ENCODE data around the gene GDF11. TPM values are rescaled to one million over a fixed set of nuclear protein-coding genes. Genes with fewer than 3 reads are reported as not detected.

GDF11 gene
- total RNA-seq, 1 donor from 2014 or later: 52.4 TPM

- Mint-ChIP-seq H3K4me3 (ENCODE audit: unreplicated experiment) (no peak overlapping the region), H3K4me1 (ENCODE audit: low read depth, unreplicated experiment) (peaks cover 2% of the 10 kb centered on the region)
- TF ChIP-seq CTCF (IDR thresholded peaks at IDR 0.05; ENCODE audit: partially characterized antibody, unreplicated experiment): no peak
These were observed 53.0 kb downstream of the GDF11 start for GRCh38 chr12:55795950-55796349.

GRCh38 chr12:55797068-55797467 lies 54.1 kb downstream of the GDF11 start:
- Mint-ChIP-seq H3K27me3 (ENCODE audit: unreplicated experiment) (no peaks in the 10 kb centered on the region), H3K36me3 (ENCODE audit: unreplicated experiment) (no peaks in the 10 kb centered on the region), H3K4me1 (ENCODE audit: low read depth, unreplicated experiment) (peaks cover 2% of the 10 kb centered on the region), H3K4me3 (ENCODE audit: unreplicated experiment) (no peak overlapping the region), H3K9me3 (ENCODE audit: unreplicated experiment) (no peaks in the 10 kb centered on the region), H3K27ac (ENCODE audit: unreplicated experiment) (no peak overlapping the region)
- peak; percentile 24 for DNase-seq
- TF ChIP-seq CTCF (IDR thresholded peaks at IDR 0.05; ENCODE audit: partially characterized antibody, unreplicated experiment): peak; percentile 59

More at GRCh38 chr12:55795950-55796349, 53.0 kb downstream of the GDF11 start:
- no peaks in the 10 kb centered on the region for H3K9me3 Mint-ChIP-seq (ENCODE audit: unreplicated experiment)
- H3K27ac Mint-ChIP-seq (ENCODE audit: unreplicated experiment): no peak overlapping the region
- no peaks in the 10 kb centered on the region for H3K36me3 Mint-ChIP-seq (ENCODE audit: unreplicated experiment)
- no peaks in the 10 kb centered on the region for H3K27me3 Mint-ChIP-seq (ENCODE audit: unreplicated experiment)
- DNase-seq: no peak

- Mint-ChIP-seq H3K27me3 (ENCODE audit: unreplicated experiment) (no peaks in the 10 kb centered on the region), H3K9me3 (ENCODE audit: unreplicated experiment) (no peaks in the 10 kb centered on the region), H3K27ac (ENCODE audit: unreplicated experiment) (no peak overlapping the region), H3K36me3 (ENCODE audit: unreplicated experiment) (no peaks in the 10 kb centered on the region), H3K4me1 (ENCODE audit: low read depth, unreplicated experiment) (peaks cover 2% of the 10 kb centered on the region), H3K4me3 (ENCODE audit: unreplicated experiment) (no peak overlapping the region)
- no peak for TF ChIP-seq CTCF (IDR thresholded peaks at IDR 0.05; ENCODE audit: partially characterized antibody, unreplicated experiment)
- no peak for DNase-seq
These were observed 54.6 kb downstream of the GDF11 start for GRCh38 chr12:55797550-55797949.

Other genes with a start within 250 kb of the GDF11 start
- not detected for gene OR6C4, start 193.5 kb upstream of the GDF11 start, total RNA-seq (ENCODE audit: unreplicated experiment)
- gene OR2AP1, start 170.7 kb upstream of the GDF11 start, total RNA-seq (ENCODE audit: unreplicated experiment): not detected
- not detected for gene OR10P1, start 106.2 kb upstream of the GDF11 start, total RNA-seq (ENCODE audit: unreplicated experiment)
- 156 TPM for gene ITGA7, start 35.2 kb upstream of the GDF11 start, total RNA-seq (ENCODE audit: unreplicated experiment)
- gene BLOC1S1, start 27.1 kb upstream of the GDF11 start, total RNA-seq (ENCODE audit: unreplicated experiment): 71.2 TPM
- 6.6 TPM for gene RDH5, start 22.7 kb upstream of the GDF11 start, total RNA-seq (ENCODE audit: unreplicated experiment)
- gene CD63, start 14.1 kb upstream of the GDF11 start, total RNA-seq (ENCODE audit: unreplicated experiment): 619 TPM
- gene SARNP, start 74.6 kb downstream of the GDF11 start, total RNA-seq (ENCODE audit: unreplicated experiment): 98.7 TPM
- 47.6 TPM for gene ORMDL2, start 74.9 kb downstream of the GDF11 start, total RNA-seq (ENCODE audit: unreplicated experiment)
- gene DNAJC14, start 86.5 kb downstream of the GDF11 start, total RNA-seq (ENCODE audit: unreplicated experiment): 37.6 TPM
- gene MMP19, start 99.8 kb downstream of the GDF11 start, total RNA-seq (ENCODE audit: unreplicated experiment): not detected
- 55.3 TPM for gene PYM1, start 184.8 kb downstream of the GDF11 start, total RNA-seq (ENCODE audit: unreplicated experiment)
- gene DGKA, start 188.0 kb downstream of the GDF11 start, total RNA-seq (ENCODE audit: unreplicated experiment): 57.5 TPM
- 851 TPM for gene PMEL, start 222.9 kb downstream of the GDF11 start, total RNA-seq (ENCODE audit: unreplicated experiment)
- 20.5 TPM for gene CDK2, start 223.7 kb downstream of the GDF11 start, total RNA-seq (ENCODE audit: unreplicated experiment)
- 170 TPM for gene RAB5B, start 231.0 kb downstream of the GDF11 start, total RNA-seq (ENCODE audit: unreplicated experiment)